Measurements from ENCODE around the gene NKTR.

NKTR gene

GRCh38 chr3:42665050-42665878, 64.8 kb downstream of the NKTR start:
- H3K4me3 ChIP-seq (ENCODE audit: low read depth, low read length), result no peak overlapping the region
- POLR2A ChIA-PET, result interaction anchor here (0.6 to 1.4 kb wide), 2 partner anchors 11 to 13 kb away, joined by 3 read pairs; partner anchors contain the start of gene ZBTB47
- H3K4me1 ChIP-seq (ENCODE audit: control insufficient read depth, insufficient read depth, low read length), result no peaks in the 10 kb centered on the region
- CTCF ChIA-PET, result interaction anchor here (0.6 to 1.2 kb wide), 2 partner anchors 80 to 166 kb away, joined by 3 read pairs; no protein-coding TSS in a partner anchor
- H3K36me3 ChIP-seq (ENCODE audit: control insufficient read depth in 2 of 2, insufficient read depth in 1 of 2, low read length in 2 of 2), result peaks cover 0 to 28% of the 10 kb centered on the region in 2 experiments; a peak in 1 of 3 replicates
- H3K9me3 ChIP-seq (ENCODE audit: control insufficient read depth, insufficient read depth, low read depth, low read length), result no peaks in the 10 kb centered on the region
- no peak for TF ChIP-seq ZNF114 (tag by site-specific recombination; IDR thresholded peaks at IDR 0.05)
- no peak for TF ChIP-seq ZNF555 (tag by site-specific recombination; conservative IDR thresholded peaks at IDR 0.05)
- no peak for TF ChIP-seq ZNF10 (tag by site-specific recombination; IDR thresholded peaks at IDR 0.05)
- no peak for TF ChIP-seq ZNF843 (tag by site-specific recombination; IDR thresholded peaks at IDR 0.05)
- no peak for TF ChIP-seq ZBTB7A (tag by site-specific recombination; IDR thresholded peaks at IDR 0.05; ENCODE audit: low read depth)
- no peak for TF ChIP-seq ZSCAN5A (tag by site-specific recombination; IDR thresholded peaks at IDR 0.05)
- no peak for TF ChIP-seq GLIS2 (tag by site-specific recombination; IDR thresholded peaks at IDR 0.05)
- no peak for TF ChIP-seq KLF8 (tag by site-specific recombination; IDR thresholded peaks at IDR 0.05)
- H3K27ac ChIP-seq (ENCODE audit: extremely low read depth, low read depth, low read length), result no peak overlapping the region

- Histone ChIP-seq H3K27ac (ENCODE audit: extremely low read depth, low read depth, low read length) (no peak overlapping the region), H3K4me3 (ENCODE audit: low read depth, low read length) (no peak overlapping the region), H3K4me1 (ENCODE audit: control insufficient read depth, insufficient read depth, low read length) (no peaks in the 10 kb centered on the region), H3K9me3 (ENCODE audit: control insufficient read depth, insufficient read depth, low read depth, low read length) (no peaks in the 10 kb centered on the region), H3K36me3 (ENCODE audit: control insufficient read depth in 2 of 2, insufficient read depth in 1 of 2, low read length in 2 of 2) (peaks cover 0 to 23% of the 10 kb centered on the region in 2 experiments; a peak in 1 of 3 replicates)
- TF ChIP-seq AEBP2 (tag by site-specific recombination; IDR thresholded peaks at IDR 0.05; ENCODE audit: borderline replicate concordance) (no peak), GLI2 (tag by site-specific recombination; IDR thresholded peaks at IDR 0.05; ENCODE audit: borderline replicate concordance, low read depth) (no peak), ZSCAN16 (tag by site-specific recombination; IDR thresholded peaks at IDR 0.05) (no peak), ZNF366 (tag by site-specific recombination; conservative IDR thresholded peaks at IDR 0.05) (no peak), ZNF221 (tag by site-specific recombination; IDR thresholded peaks at IDR 0.05; ENCODE audit: borderline replicate concordance) (no peak), ZNF514 (tag by site-specific recombination; IDR thresholded peaks at IDR 0.05) (no peak), ZNF280C (tag by site-specific recombination; IDR thresholded peaks at IDR 0.05) (no peak), PRDM6 (tag by site-specific recombination; IDR thresholded peaks at IDR 0.05) (no peak), ZNF157 (tag by site-specific recombination; IDR thresholded peaks at IDR 0.05) (no peak), ZNF18 (tag by site-specific recombination; IDR thresholded peaks at IDR 0.05) (no peak), ZFP41 (tag by site-specific recombination; IDR thresholded peaks at IDR 0.05; ENCODE audit: borderline replicate concordance) (no peak), ZNF501 (tag by site-specific recombination; IDR thresholded peaks at IDR 0.05) (no peak), ZNF24 (tag by site-specific recombination; IDR thresholded peaks at IDR 0.05) (no peak)
- ChIA-PET POLR2A (interaction anchor here (0.6 to 1.4 kb wide), 3 partner anchors 12 to 84 kb away, joined by 3 read pairs; partner anchors contain the start of genes SEC22C and ZBTB47), CTCF (interaction anchor here (1.2 kb wide), 1 partner anchor 79 kb away, joined by 3 read pairs; no protein-coding TSS in a partner anchor)
Measured at GRCh38 chr3:42666022-42666421, 65.5 kb downstream of the NKTR start.
